Colonic mucosa (tissue), 4 donors: ENCODE data around the gene GPC5. TPM values are rescaled to one million over a fixed set of nuclear protein-coding genes. Genes with fewer than 3 reads are reported as not detected.

Source experiments
- DNase-seq: peaks from one replicate; pipeline ENCODE4 v3.0.0-alpha.2; 2020
- H3K27ac ChIP-seq: fragments of 200-600 bp; one replicate; pipeline ENCODE4 v1.8.0; 2021
- H3K27me3 ChIP-seq: fragments of 200-600 bp; one replicate; pipeline ENCODE4 v1.8.0; 2021
- H3K36me3 ChIP-seq: fragments of 200-600 bp; one replicate; pipeline ENCODE4 v1.8.0; 2021
- H3K4me1 ChIP-seq: fragments of 200-600 bp; one replicate; pipeline ENCODE4 v1.8.0; 2021; ENCODE audit warnings: mild to moderate bottlenecking
- H3K4me3 ChIP-seq: fragments of 200-600 bp; one replicate; pipeline ENCODE4 v1.8.0; 2021
- H3K9ac ChIP-seq, 2 donors: one replicate each; pipeline ENCODE4 v1.7.0; 2013; ENCODE audit warnings: control low read depth in 2 of 2, low read depth in 2 of 2, low read length in 2 of 2
- H3K9me3 ChIP-seq: fragments of 200-600 bp; one replicate; pipeline ENCODE4 v1.8.0; 2021
- CTCF ChIP-seq: fragments of 200-600 bp; IDR thresholded peaks from one replicate; pipeline ENCODE4 v1.8.0; 2022; ENCODE audit warnings: antibody characterized with exemption, mild to moderate bottlenecking
- intact Hi-C: fragments of 100-400 bp; cut with DNase I; formaldehyde crosslinking; loops from one replicate; pipeline ENCODE4 v1.14.1; 2022
- total RNA-seq, 2 donors: library from RNA; stranded (reverse); fragmentation: NEBNext Ultra II Directional in 1 of 2; extraction: Animal tissue kit (Norgen Biotek cat#: 25700) in 1 of 2; gene quantifications; one replicate each; pipeline ENCODE4 v1.2.1, GENCODE V29; 2021
- donor health status: healthy.
- donor health status: DM: no; HTN: no; CAD: no.
- donor health status: DM: no; HTN: no; CAD: no.

GPC5 gene
- total RNA-seq, 2 donors from 2014 or later: 0.42 TPM; not detected in 1

GRCh38 chr13:92377396-92377795, 979.0 kb downstream of the GPC5 start:
- no peaks in the 10 kb centered on the region for H3K27me3 ChIP-seq
- H3K36me3 ChIP-seq: no peaks in the 10 kb centered on the region
- no peak overlapping the region for H3K27ac ChIP-seq
- H3K4me1 ChIP-seq: no peaks in the 10 kb centered on the region
- intact Hi-C loops: no loop called here
- DNase-seq: no peak
- H3K4me3 ChIP-seq: no peak overlapping the region
- no peak overlapping the region for H3K9ac ChIP-seq
- no peak for TF ChIP-seq CTCF
- no peaks in the 10 kb centered on the region for H3K9me3 ChIP-seq

GRCh38 chr13:92379371-92379770, 981.0 kb downstream of the GPC5 start:
- intact Hi-C loops: no loop called here
- DNase-seq: no peak
- no peak overlapping the region for H3K4me3 ChIP-seq
- H3K9ac ChIP-seq: no peak overlapping the region
- no peak for TF ChIP-seq CTCF
- H3K27ac ChIP-seq: no peak overlapping the region
- H3K4me1 ChIP-seq: no peaks in the 10 kb centered on the region
- no peaks in the 10 kb centered on the region for H3K9me3 ChIP-seq
- no peaks in the 10 kb centered on the region for H3K36me3 ChIP-seq
- no peaks in the 10 kb centered on the region for H3K27me3 ChIP-seq

- no peak for TF ChIP-seq CTCF
- H3K36me3 ChIP-seq: no peaks in the 10 kb centered on the region
- H3K9me3 ChIP-seq: no peaks in the 10 kb centered on the region
- H3K4me3 ChIP-seq: no peak overlapping the region
- H3K4me1 ChIP-seq: no peaks in the 10 kb centered on the region
- intact Hi-C loops: no loop called here
- no peak overlapping the region for H3K27ac ChIP-seq
- H3K9ac ChIP-seq: no peak overlapping the region
- DNase-seq: no peak
- H3K27me3 ChIP-seq: no peaks in the 10 kb centered on the region
Measured at GRCh38 chr13:92384410-92384809, 986.0 kb downstream of the GPC5 start.

GRCh38 chr13:92387245-92387644, 988.8 kb downstream of the GPC5 start:
- no peaks in the 10 kb centered on the region for H3K4me1 ChIP-seq
- H3K9ac ChIP-seq: no peak overlapping the region
- H3K4me3 ChIP-seq: no peak overlapping the region
- no peaks in the 10 kb centered on the region for H3K9me3 ChIP-seq
- no peak for TF ChIP-seq CTCF
- intact Hi-C loops: no loop called here
- H3K27me3 ChIP-seq: no peaks in the 10 kb centered on the region
- DNase-seq: no peak
- no peak overlapping the region for H3K27ac ChIP-seq
- no peaks in the 10 kb centered on the region for H3K36me3 ChIP-seq

GRCh38 chr13:92390217-92390616, 991.8 kb downstream of the GPC5 start:
- no peaks in the 10 kb centered on the region for H3K36me3 ChIP-seq
- no peak overlapping the region for H3K9ac ChIP-seq
- H3K27ac ChIP-seq: no peak overlapping the region
- H3K4me3 ChIP-seq: no peak overlapping the region
- no peaks in the 10 kb centered on the region for H3K9me3 ChIP-seq
- H3K27me3 ChIP-seq: no peaks in the 10 kb centered on the region
- intact Hi-C loops: no loop called here
- no peak for TF ChIP-seq CTCF
- no peaks in the 10 kb centered on the region for H3K4me1 ChIP-seq
- no peak for DNase-seq

- H3K9ac ChIP-seq: no peak overlapping the region
- H3K36me3 ChIP-seq: no peaks in the 10 kb centered on the region
- no peaks in the 10 kb centered on the region for H3K27me3 ChIP-seq
- no peaks in the 10 kb centered on the region for H3K4me1 ChIP-seq
- no peak overlapping the region for H3K4me3 ChIP-seq
- intact Hi-C loops: no loop called here
- H3K9me3 ChIP-seq: no peaks in the 10 kb centered on the region
- no peak for DNase-seq
- H3K27ac ChIP-seq: no peak overlapping the region
- TF ChIP-seq CTCF: no peak
Measured at GRCh38 chr13:92403606-92404005, 1005.2 kb downstream of the GPC5 start.
